ENCODE data around the gene DNER. TPM values are rescaled to one million over a fixed set of nuclear protein-coding genes. Genes with fewer than 3 reads are reported as not detected.

DNER gene
- total RNA-seq, 1 donor from 2014 or later: 1.2 TPM

DNA sequence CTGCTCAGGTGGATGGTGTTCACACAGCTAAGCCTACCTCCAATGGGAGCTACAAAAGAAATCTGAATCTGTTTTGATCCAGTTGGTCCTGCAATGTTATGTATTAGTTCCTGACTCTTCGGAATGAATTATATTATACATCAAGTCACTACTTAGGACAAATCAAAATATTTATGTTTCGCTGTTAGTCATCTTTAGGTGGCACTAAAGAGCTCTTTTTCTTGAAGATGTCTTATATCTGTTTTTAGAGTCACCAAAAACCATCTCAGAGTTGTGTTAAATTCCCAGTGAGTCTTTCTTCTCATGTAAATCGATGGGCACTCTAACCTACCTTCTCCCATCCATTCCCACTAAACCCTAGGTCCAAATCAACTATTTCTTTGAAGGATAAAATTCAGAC lies 2.2 kb downstream of the DNER start:
- Histone ChIP-seq H3K9me3 (no peaks in the 10 kb centered on the region), H3K36me3 (no peaks in the 10 kb centered on the region), H3K27me3 (ENCODE audit: low read depth) (peaks cover 56% of the 10 kb centered on the region), H3K27ac (no peak overlapping the region), H3K4me1 (peaks cover 18% of the 10 kb centered on the region), H3K4me3 (no peak overlapping the region)
- DNase-seq: no peak
- intact Hi-C loops (cut with DNase I): no loop called here
- TF ChIP-seq, protein P1, sequence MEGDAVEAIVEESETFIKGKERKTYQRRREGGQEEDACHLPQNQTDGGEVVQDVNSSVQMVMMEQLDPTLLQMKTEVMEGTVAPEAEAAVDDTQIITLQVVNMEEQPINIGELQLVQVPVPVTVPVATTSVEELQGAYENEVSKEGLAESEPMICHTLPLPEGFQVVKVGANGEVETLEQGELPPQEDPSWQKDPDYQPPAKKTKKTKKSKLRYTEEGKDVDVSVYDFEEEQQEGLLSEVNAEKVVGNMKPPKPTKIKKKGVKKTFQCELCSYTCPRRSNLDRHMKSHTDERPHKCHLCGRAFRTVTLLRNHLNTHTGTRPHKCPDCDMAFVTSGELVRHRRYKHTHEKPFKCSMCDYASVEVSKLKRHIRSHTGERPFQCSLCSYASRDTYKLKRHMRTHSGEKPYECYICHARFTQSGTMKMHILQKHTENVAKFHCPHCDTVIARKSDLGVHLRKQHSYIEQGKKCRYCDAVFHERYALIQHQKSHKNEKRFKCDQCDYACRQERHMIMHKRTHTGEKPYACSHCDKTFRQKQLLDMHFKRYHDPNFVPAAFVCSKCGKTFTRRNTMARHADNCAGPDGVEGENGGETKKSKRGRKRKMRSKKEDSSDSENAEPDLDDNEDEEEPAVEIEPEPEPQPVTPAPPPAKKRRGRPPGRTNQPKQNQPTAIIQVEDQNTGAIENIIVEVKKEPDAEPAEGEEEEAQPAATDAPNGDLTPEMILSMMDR (IDR thresholded peaks at IDR 0.05): no peak
- no peak for ATAC-seq

DNA sequence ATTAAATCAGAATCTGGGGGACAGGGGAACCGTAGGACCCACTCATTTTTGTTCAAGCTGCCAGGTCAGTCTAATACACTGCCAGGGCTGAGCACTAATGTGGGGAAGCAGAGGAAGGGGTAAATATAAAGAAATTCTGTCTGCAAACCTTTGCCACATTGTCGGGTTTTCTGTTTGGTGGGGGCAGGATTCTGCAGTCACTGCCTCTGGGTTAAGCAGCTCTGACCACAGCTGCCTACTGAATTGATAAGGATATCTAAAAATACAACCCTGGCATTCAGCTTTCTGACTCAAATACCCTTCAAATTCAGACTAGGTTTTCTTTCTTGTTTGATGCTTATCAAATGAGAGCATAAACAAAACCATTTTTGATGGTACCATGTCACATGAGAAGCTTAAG lies 6.0 kb downstream of the DNER start:
- intact Hi-C loops (cut with DNase I): no loop called here
- peaks cover 21% of the 10 kb centered on the region for H3K27me3 ChIP-seq (ENCODE audit: low read depth)
- H3K9me3 ChIP-seq: no peaks in the 10 kb centered on the region
- peaks cover 3% of the 10 kb centered on the region for H3K4me1 ChIP-seq
- no peak overlapping the region for H3K4me3 ChIP-seq
- ATAC-seq (no peak), DNase-seq (no peak)
- H3K36me3 ChIP-seq: no peaks in the 10 kb centered on the region
- H3K27ac ChIP-seq: no peak overlapping the region
- TF ChIP-seq, protein P1 (IDR thresholded peaks at IDR 0.05): no peak

DNA sequence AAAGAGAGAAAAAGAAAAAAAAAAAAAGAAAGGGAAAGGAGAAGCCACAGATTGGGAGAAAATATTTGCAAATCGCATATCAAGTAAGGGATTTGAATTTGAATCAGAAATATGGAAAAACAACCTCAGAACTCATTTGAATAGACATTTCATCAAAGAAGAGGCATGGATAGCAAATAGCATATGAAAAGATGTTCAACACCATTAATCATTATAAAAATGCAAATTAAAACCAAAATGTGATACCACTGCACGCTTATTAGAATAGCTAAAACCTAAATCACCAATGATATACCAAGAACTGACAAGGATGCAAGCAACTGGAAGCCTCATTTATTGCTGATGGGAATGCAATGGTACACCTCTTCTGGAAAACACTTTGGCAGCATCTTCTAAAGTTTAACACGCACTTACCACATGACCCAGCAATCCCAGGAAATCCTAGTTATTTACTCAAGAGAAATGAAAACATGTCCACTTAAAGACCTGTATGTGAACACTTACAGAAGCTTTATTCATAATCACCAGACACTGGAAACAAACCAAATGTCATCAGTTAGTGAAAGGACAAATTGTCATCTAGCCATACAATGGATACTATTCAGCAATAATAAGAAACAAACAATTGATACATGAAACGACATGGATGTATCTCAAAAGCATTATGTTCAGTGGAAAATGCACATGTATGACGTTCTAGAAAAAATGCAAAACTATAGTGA lies 10.3 kb downstream of the DNER start:
- H3K4me3 ChIP-seq: no peak overlapping the region
- no peaks in the 10 kb centered on the region for H3K9me3 ChIP-seq
- ATAC-seq (no peak), DNase-seq (no peak)
- no peaks in the 10 kb centered on the region for H3K36me3 ChIP-seq
- H3K27ac ChIP-seq: no peak overlapping the region
- H3K27me3 ChIP-seq (ENCODE audit: low read depth): peaks cover 8% of the 10 kb centered on the region
- TF ChIP-seq, protein P1 (IDR thresholded peaks at IDR 0.05): no peak
- intact Hi-C loops (cut with DNase I): no loop called here
- no peaks in the 10 kb centered on the region for H3K4me1 ChIP-seq

DNA sequence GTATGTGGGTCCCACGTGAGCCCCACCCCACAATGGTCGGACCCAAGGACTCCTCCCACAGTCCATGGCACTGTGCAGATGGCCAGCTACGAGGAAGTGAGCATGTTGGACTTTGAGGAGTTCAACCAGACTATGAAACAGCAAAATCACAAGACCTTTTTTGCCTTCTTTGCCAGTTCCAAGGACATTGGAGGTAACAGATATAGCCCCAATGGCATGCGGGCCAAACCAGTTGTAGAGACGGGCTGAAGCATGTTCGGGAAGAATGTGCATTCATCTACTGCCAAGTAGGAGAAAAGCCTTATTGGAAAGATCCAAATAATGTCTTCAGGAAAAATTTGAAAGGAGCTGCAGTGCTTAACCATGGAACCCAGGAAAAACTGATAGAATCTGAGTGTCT lies 12.6 kb downstream of the DNER start:
- TF ChIP-seq, protein P1 (IDR thresholded peaks at IDR 0.05): no peak
- H3K27me3 ChIP-seq (ENCODE audit: low read depth): peaks cover 3% of the 10 kb centered on the region
- H3K4me1 ChIP-seq: no peaks in the 10 kb centered on the region
- DNase-seq (no peak), ATAC-seq (no peak)
- H3K9me3 ChIP-seq: no peaks in the 10 kb centered on the region
- H3K27ac ChIP-seq: no peak overlapping the region
- no peaks in the 10 kb centered on the region for H3K36me3 ChIP-seq
- H3K4me3 ChIP-seq: no peak overlapping the region
- intact Hi-C loops (cut with DNase I): no loop called here

DNA sequence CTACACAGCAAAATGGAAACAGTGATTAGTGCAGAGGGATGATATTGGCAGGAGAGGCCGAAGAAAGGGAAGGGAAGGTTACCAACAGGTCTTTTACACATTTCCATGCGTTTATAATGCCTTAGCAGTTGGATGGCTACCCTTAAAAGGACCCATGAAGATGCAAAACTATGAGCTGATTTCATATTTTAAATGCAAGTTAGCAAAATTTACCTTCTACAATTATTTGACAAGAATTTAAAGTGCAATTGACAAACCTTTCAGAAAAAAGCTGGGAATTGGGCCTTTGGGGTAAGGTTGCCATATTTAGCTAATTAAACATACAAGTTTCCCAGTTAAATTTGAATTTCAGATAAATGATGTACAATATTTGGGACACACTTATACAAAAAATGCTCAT lies 13.3 kb downstream of the DNER start:
- DNase-seq: no peak
- no peaks in the 10 kb centered on the region for H3K9me3 ChIP-seq
- intact Hi-C loops (cut with DNase I): no loop called here
- no peak for ATAC-seq
- no peaks in the 10 kb centered on the region for H3K4me1 ChIP-seq
- TF ChIP-seq, protein P1 (IDR thresholded peaks at IDR 0.05): no peak
- no peak overlapping the region for H3K4me3 ChIP-seq
- H3K27me3 ChIP-seq (ENCODE audit: low read depth): peaks cover 3% of the 10 kb centered on the region
- H3K27ac ChIP-seq: no peak overlapping the region
- H3K36me3 ChIP-seq: no peaks in the 10 kb centered on the region
